Fibroblast of peridontal ligament (primary cell): ENCODE measurements around the gene POU2F1.

ENCODE experiments used
- DNase-seq: peaks from one replicate; pipeline ENCODE4 v3.0.0-alpha.2; 2010; ENCODE audit errors: extremely low read depth

Gene POU2F1

DNA sequence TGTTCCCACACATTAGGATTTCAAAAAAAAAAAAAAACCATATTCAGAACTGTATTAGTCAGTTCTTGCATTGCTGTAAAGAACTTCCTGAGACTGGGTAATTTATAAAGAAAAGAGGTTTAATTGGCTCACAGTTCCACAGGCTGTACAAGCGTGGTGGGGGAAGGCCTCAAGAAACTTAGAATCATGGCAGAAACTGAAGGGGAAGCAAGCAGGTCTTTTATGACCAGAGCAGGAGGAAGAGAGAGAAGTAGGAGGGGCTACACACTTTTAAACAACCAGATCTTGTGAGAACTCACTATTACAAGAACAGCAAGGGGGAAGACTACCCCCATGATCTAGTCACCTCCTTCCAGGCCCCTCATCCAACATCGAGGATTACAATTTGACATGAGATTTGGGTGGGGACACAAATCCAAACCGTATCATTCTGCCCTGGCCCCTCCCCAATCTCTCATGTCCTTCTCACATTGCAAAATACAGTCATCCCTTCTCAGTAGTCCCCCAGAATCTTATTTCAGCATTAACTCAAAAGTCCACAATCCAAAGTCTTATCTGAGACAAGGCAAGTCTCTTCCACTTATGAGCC, 51.8 kb downstream of the POU2F1 start:
- no peak for DNase-seq

DNA sequence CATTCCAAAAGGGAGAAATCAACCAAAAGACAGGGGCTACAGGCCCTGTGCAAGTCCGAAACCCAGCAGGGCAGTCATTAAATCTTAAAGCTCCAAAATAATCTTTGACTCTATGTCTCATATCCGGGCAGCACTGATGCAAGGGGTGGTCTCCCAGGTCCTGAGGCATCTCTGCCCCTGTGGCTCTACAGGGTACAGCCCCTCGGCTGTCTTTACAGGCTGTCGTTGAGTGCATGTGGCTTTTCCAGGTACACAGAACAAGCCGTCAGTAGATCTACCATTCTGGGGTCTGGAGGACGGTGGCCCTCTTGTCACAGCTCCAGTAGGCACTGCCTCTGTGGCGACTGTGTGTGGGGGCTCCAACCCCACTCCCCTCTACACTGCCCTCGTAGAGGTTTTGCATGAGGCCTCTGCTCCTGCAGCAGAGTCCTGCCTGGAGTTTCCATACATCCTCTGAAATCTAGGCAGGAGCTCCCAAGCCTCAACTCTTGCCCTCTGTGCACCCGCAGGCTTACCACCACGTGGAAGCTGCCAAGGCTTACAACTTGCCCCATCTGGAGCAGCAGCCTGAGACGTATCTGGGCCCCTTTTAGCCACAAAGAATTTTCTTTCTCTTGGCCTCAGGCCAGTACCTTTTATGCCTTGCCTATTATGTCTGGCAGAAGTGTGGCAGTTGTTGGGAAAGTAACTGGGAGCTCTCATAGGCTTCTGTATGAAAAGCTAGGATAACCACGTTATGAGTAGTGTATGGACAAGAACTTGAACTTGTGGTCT, 52.5 kb downstream of the POU2F1 start:
- DNase-seq, result peak; percentile 78

DNA sequence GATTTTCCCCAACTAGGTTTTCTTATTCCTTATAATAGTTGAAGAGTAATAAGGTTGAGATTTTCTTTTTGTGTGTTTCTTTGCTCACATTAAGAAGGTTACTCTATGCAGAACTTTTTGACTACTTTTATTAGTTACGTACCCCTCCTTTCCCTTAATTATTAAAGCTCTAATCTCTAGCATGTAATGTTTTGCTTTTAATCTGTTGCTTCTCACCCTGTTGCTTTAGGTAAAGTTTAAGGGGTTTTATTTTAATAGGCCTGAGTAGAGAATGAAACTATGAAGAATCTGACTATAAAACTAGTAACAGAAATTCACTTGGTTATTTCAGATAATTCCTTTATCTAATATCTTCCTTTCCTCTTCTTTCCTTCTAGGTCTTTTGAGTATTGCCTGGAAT, 53.4 kb downstream of the POU2F1 start:
- DNase-seq, result no peak

DNA sequence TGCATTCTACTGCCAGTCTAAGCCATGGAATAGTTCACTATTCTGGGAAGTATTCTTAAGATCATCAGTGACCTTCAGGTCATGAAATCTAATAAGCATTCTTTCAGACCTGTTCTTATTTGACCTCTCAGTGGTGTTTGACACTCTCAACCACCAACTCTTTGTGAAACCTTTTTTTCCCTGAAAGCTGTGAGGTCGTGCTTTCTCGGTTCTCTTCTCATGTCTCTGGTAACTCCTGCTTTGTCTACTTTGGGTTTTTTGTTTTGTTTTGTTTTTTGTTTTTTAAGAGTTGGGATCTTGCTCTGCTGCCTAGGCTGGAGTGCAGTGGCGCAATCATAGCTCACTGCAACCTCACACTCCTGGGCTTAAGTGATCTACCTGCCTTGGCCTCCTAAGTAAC, 56.3 kb downstream of the POU2F1 start:
- no peak for DNase-seq

DNA sequence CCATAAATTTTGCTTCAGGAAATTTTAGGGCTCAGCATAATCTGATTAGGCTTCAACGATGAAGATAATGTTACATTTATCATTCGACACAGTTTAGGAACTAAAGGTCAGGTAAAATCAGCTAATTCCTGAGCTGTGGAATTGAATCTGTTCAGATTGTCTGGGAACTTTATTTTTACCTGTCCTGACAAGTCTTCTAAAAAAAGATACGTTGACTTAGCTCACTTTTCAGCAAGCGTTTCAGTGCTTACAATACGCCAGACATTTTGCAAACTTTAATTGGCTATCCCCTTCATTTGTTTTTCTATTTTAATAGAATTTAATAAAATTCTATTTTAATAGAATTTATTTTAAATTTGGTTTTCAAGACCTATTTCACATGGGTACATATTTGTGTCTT, 57.8 kb downstream of the POU2F1 start:
- no peak for DNase-seq

DNA sequence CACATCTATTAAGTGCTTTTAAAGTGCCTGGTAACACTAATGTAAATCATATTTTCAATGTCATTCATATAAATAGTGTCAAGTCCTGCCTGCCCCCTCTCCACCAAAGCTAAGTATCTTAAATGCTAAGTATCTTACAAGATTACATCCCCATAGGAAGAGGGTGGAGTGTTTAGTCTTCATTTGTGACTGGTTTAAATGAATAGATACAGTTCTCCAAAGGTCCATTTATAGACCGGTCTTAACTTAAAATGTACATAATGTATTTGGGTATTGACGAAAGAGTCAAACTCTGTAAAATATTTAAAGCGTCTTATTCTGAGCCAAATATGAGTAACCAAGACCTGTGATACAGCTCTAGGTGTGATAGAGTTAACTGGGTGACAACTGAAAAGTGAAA, 60.2 kb downstream of the POU2F1 start:
- DNase-seq, result no peak

DNA sequence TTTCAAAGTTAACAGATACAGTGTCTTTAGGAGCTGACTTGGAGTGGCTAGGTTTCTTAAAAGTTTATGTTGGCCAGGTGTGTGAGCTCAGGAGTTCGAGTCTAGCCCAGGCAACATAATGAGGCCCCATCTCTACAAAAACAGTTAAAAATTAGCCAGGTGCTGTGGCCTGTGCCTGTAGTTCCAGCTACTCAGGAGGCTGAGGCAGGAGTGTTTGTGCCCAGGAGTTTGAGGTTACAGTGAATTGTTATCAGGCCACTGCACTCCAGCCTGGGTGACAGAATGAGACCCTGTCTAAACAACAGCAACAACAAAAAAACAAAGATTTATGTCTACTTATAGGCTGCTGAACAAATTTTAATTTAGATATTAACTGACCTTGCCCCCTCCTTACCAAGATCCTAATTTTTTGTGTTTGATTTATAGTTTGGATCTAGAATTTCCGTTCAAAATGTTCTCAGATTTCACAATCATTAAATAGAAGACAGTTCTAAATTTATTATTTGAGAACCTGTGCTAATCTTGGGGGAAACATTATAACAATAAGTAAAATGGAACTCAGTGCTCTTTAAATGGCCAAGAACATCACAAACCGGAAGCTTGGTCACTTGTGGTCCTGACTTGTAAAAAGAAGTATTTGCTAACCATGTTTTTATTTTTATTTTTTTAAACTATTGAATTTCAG, 67.8 kb downstream of the POU2F1 start:
- no peak for DNase-seq

DNA sequence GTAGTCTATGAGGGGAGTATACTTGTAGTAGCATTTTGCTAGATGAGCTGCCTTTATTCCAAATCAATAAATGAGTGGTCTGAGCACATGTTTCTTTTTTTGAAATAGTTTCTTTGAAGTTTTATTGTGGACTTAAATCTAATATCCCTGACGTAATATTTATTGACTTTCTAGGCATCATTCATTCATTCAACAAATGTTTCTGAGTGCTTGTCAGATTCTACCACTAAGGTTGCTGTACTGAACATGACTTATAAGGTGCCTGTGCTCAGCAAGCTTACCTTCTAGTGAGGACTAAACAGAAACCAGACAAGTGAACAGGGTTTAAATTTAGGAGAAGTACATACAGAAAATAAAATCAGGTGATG, 68.4 kb downstream of the POU2F1 start:
- DNase-seq, result no peak

DNA sequence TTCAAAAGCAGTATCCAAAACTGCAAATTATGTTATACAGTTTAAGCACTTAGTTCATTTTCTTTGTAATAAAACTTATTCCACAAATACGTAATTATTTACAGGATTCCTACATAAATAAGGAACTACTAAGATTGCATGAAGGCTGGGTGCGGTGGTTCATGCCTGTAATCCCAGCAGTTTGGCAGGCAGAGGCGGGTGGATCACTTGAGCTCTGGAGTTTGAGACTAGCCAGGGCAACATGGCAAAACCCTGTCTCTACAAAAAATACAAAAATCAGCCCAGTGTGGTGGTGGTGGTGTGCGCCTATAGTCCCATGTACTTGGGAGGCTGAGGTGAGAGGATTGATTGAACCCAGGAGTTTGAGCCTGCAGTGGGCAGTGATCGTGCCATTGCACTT, 69.3 kb downstream of the POU2F1 start:
- no peak for DNase-seq

DNA sequence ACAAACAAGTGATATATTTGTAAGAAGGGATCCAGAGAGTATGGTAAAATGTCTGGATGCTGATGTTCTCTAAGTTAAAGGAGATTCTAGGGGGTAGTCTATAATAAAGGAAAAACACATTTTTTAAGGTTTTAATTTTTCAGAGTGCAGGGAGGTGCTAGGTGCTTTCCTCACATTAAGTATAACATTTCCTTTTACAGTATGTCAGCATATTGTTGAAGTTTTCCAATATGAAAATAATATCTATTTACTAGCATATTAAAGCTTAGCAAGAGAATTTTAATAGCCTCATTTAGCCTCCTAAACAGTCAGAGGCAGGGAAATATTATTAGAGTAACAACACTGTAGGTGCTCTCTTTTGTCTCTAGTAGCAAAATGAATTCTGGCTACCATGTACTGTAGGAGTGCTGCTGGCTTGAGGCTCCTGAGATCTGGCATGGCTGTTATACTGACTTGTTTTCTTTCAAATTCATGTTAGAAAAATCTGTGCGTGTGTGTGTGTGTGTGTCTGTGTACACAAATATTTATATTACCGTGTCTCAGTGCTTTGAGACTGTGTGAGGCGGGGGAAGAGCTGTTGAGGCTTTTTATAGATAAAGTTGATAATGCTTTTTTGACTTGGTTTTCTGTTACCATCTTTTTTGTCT, 71.0 kb downstream of the POU2F1 start:
- DNase-seq, result no peak

DNA sequence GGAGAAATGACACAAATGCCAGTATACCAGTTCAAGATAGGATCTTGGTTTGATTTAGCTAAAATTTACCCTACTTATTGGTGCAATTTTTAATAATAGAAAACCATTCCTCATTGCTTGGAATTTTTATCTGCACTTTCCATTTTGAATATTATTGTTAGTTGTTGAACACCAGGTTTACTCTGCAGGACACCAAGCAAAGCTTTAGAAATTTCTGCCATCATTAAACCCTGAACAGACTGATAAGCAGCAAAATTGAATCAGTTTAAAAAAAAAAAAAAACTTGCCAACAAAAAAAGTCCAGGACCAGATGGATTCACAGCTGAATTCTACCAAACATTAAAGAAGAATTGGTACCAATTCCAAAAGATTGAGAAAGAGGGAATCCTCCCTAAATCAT, 71.5 kb downstream of the POU2F1 start:
- no peak for DNase-seq

DNA sequence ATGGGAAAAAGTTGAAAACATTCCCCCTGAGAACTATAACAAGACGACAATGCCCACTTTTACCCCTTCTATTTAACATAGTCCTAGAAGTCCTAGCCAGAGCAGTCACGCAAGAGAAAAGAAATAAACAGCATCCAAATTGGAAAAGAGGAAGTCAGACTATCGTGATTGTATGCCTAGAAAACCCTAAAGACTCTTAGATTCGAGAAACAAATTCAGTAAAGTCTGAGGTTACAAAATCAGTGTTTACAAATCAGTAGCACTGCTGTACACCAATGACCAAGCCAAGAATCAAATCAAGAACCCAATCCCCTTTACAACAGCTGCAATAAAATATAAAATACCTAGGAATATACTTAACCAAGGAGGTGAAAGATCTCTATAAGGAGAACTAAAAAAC, 72.4 kb downstream of the POU2F1 start:
- no peak for DNase-seq

DNA sequence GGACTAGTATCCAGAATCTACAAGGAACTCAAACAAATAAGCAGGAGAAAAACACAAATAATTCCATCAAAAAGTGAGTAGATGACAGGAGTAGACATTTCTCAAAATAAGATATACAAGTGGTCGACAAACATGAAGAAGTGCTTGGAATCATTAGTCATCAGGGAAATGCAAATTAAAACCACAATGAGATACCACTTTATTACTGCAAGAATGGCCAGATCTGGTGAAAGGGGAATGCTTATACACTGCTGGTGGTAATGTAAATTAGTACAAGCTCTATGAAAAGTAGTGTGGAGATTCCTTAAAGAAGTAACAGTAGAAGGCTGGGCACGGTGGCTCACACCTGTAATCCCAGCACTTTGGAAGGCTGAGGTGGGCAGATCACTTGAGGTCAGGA, 73.8 kb downstream of the POU2F1 start:
- no peak for DNase-seq

DNA sequence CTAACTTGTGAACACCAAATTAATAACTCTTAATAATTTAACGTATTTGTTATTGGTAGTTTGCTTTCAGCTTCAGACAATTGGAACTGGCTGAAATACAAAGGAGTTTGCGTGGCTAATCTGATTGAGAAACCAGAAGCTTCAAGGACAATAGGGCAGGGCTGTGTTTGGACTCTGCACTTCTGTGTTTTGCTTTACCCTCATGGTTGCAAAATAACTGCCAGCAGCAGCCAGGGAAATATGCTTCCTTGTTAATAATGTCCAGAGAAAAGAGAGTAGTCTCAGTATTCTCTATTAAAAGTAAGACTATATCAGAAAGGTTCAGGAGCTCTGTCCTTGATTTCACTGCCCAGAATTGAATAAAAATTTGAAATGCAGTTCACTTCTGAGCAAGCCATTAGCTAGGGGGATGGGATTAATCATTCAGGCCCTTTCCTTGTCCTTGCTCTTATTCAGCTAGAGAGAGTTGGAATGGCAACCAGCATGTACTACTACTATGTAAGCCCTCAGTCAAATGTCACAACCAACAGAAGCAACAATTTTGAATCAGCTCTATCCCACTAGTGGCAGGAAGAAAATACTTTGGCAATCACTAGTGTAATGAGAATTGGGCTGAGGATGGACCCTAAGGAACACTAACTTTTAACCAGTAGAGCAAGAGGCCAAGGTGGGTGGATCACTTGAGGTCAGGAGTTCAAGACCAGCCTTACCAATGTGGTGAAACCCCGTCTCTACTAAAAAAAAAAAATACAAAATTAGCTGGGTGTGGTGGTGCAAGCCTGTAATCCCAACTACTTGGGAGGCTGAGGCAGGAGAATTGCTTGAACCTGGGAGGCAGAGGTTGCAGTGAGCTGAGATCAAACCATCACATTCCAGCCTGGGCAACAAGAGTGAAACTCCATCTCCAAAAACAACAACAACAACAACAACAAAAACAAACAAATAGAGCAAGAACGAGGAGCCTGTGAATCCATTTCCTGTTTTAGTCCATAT, 76.8 kb downstream of the POU2F1 start:
- DNase-seq, result peak; percentile 17

DNA sequence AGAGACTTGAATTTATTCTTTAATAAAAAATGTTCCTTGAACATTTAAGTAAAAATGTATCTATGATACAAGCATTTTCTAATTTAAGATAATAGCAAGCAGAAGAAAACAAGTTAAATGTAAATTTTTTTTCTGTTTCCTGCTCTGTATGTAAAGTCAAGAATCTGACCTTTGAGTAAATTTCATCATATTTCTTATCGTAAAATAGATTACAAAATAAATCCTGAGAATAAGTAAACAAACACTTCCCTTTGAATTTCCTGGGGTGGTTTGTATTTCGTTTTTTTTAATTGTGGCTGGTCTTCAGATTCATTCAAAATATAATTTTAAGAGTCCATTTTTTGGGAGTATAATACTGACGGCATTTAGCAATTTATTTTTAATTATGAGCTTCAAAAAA, 77.6 kb downstream of the POU2F1 start:
- no peak for DNase-seq

DNA sequence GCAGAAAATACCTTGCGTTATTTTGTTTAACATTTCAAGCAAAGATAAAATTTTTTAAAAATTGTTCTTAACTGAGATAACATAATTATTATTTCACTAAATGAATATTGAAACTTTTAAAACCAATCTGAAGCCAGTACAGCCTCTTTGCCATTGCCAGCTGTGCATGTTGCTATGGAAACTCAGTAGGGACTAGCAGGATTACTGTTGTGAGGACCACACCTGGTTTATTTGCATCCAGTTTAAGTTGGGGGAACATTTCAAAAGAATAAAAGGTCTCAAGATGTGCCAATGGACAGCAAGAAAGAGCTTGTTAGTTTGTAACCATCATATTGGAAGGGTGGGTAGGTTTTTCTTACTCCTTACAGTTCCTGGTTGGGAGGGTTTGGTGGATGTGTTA, 80.7 kb downstream of the POU2F1 start:
- no peak for DNase-seq

DNA sequence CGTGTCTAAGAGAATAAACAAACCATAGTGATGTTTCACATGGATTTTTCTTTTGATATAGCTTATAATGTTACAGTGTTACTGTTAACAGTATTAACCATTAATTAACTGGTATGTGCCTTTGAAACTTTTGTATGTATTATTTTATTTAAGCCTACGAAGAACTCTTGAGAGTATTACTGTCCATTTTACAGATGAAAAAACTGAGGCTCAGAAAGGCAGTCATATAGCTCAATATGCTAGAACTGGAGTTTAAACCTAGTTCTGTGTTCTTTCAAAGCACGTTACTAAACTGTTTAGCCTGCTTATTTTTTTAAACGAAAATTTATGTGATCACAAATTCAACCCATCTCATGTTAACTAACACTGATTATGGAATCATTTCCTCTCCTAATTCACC, 83.5 kb downstream of the POU2F1 start:
- no peak for DNase-seq

DNA sequence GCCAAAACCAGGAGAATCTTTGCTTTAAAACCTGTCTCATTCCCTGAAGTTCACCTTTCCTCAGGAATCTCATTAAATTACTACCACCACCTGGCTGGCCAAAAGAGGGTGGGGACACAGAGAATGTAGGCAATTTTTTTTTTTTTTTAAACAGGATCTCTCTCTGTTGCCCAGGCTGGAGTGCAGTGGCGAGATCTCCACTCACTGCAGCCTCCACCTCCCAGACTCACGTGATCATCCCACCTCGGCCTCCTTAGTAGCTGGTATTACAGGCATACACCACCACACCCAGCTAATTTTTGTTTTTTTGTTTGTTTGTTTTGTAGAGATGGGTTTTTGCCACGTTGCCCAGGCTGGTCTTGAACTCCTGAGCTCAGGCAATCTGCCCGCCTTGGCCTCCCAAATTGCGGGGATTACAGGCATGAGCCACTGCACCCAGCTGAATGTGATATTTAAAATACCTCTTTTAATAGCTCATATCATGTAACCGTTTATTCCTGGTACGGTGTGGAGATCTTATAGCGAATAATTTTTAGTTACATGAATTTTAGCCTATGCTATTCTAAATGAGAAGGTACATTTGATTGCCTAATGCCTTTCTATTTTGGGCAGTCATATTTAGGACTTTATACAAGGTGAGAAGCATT, 84.5 kb downstream of the POU2F1 start:
- DNase-seq, result no peak

DNA sequence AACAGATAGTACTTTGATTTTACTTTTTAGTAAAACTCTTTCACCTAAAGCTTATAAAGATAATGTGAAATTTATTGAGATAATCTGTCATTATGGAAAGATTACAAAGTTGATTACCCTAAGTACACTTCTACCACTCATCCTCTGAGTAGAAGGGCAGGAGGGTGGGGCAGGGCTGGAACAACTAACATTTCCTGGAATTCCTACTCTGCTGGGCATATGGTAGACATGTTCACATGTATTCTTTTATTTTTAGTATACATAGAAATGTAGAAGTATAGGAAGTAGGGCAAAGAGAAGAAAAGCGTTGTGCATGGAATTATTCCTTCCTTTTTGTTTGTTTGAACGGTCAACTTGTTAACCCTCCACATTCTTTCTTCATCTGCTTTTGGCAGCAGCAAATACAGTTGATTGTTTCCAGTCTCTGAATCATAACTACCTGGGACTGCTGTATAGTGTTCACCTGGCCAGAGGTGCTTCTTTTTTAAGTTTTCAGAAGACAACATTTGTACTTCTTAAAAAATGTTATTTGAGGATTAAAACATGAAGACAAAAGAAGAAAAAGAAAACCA, 85.1 kb downstream of the POU2F1 start:
- DNase-seq, result no peak

DNA sequence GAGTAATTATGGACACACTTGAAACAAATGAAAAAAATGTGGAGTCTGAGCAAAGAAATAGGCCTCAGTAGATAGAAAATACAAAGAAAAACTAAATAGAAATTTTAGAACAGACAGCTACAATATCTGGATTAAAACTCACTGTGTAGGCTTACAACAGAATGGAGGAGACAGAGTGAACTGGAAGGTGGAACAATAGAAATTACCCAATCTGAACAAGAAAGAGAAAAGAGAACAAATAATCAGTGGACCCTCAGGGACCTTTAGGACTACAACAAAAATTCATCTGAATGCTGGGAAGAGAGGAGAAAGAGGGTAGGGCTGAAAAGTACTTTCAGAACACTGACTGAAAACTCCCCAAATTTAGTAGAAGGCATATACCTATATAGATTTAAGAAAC, 90.0 kb downstream of the POU2F1 start:
- no peak for DNase-seq

DNA sequence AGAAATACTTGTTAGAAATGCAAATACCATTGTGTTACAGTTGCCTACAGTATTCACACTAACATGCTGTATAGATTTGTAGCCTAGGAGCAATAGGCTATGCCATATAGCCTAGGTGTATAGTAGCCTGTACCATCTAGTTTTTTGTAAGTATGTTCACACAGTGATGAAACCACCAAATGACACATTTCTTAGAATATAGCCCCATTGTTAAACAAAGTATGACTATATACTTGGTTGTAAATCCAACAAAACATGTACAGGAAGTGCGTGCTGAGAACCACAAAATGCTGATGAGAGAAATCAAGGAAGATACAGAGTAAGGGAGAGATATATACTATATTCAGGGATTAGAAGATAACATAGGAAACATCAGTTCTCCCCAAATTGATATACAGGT, 92.2 kb downstream of the POU2F1 start:
- DNase-seq, result no peak
